ENCODE results near the gene RCC1. TPM values are rescaled to one million over a fixed set of nuclear protein-coding genes. Genes with fewer than 3 reads are reported as not detected.

Gene RCC1
- polyA plus RNA-seq (2013, experiment 1 of 2) = 43.1 TPM
- polyA plus RNA-seq (2013, experiment 2 of 2) = 42.3 TPM

GRCh38 chr1:28505406-28506187 lies at the start of gene RCC1:
TSS of gene RCC1 (plus strand) at chr1:28506043. CDS start at chr1:28529867, 23,824 bp downstream.
- no peak within 1 kb of the TSS for H2BK12ac ChIP-seq (ENCODE audit: low read length)
- H3K4ac ChIP-seq (ENCODE audit: low read length) = no peak within 1 kb of the TSS
- H3K18ac ChIP-seq (ENCODE audit: low read length) = no peak within 1 kb of the TSS
- H3K9me3 ChIP-seq (replicated peaks in 1 of 2; ENCODE audit: control insufficient read depth in 2 of 2, insufficient read depth in 1 of 2, low read depth in 1 of 2, low read length in 2 of 2) = peaks cover 2 to 3% of the 10 kb centered on the region in 2 donors
- H3K23ac ChIP-seq (ENCODE audit: low read depth, low read length, poor library complexity) = peak within 1 kb of the TSS; percentile 17
- peak; percentile 98 for DNase-seq (ENCODE audit: low spot score)
- peak within 1 kb of the TSS; percentile 71 to 91 for H3K4me3 ChIP-seq (ENCODE audit: low read length in 2 of 2)
- H4K91ac ChIP-seq (ENCODE audit: low read depth, low read length, poor library complexity) = no peak within 1 kb of the TSS
- no CpG with 5 or more reads among the region's 41 CpGs for WGBS, 2 donors (ENCODE audit: extremely low coverage in 2 of 2, insufficient read length in 2 of 2, insufficient replicate concordance in 1 of 2)
- no peak within 1 kb of the TSS for H3K14ac ChIP-seq (ENCODE audit: low read length)
- H4K8ac ChIP-seq (ENCODE audit: low read depth, low read length) = no peak within 1 kb of the TSS
- no peak within 1 kb of the TSS for H2BK120ac ChIP-seq (ENCODE audit: low read depth, low read length)
- no peaks in the 10 kb centered on the region for H3K79me1 ChIP-seq (ENCODE audit: low read depth, low read length)
- H3K4me1 ChIP-seq (ENCODE audit: control insufficient read depth in 2 of 2, insufficient read depth in 1 of 2, low read depth in 1 of 2, low read length in 2 of 2) = peaks cover 9 to 19% of the 10 kb centered on the region in 2 donors
- no peak within 1 kb of the TSS for H2BK5ac ChIP-seq (ENCODE audit: low read length)
- no peak within 1 kb of the TSS for H2AK5ac ChIP-seq (ENCODE audit: low read depth, low read length)
- peak within 1 kb of the TSS; percentile 62 for H3K27ac ChIP-seq (replicated peaks; ENCODE audit: low read length)
- no peak within 1 kb of the TSS for H2BK15ac ChIP-seq (ENCODE audit: low read length)
- peak within 1 kb of the TSS; percentile 76 for H3K4me2 ChIP-seq (ENCODE audit: insufficient read depth, low read length, poor library complexity, severe bottlenecking)
- no peaks in the 10 kb centered on the region for H3K27me3 ChIP-seq (ENCODE audit: control insufficient read depth in 3 of 3, insufficient read depth in 3 of 3, low read depth in 1 of 3, low read length in 3 of 3)
- peak within 1 kb of the TSS; percentile 86 for H2AFZ ChIP-seq (ENCODE audit: low read length)
- peaks cover 20 to 39% of the 10 kb centered on the region in 2 donors for H3K36me3 ChIP-seq (replicated peaks in 1 of 2; ENCODE audit: control insufficient read depth in 2 of 2, insufficient read depth in 2 of 2, low read length in 2 of 2)
- H3K9ac ChIP-seq (ENCODE audit: low read depth, low read length, poor library complexity) = peak within 1 kb of the TSS; percentile 83

- WGBS, 2 donors (ENCODE audit: extremely low coverage in 2 of 2, insufficient read length in 2 of 2, insufficient replicate concordance in 1 of 2) = no CpG with 5 or more reads among the region's 5 CpGs
- no peak for DNase-seq (ENCODE audit: low spot score)
- no peaks in the 10 kb centered on the region for H3K27me3 ChIP-seq (ENCODE audit: control insufficient read depth in 3 of 3, insufficient read depth in 3 of 3, low read depth in 1 of 3, low read length in 3 of 3)
- no peak overlapping the region for H2BK12ac ChIP-seq (ENCODE audit: low read length)
- no peaks in the 10 kb centered on the region for H3K9me3 ChIP-seq (replicated peaks in 1 of 2; ENCODE audit: control insufficient read depth in 2 of 2, insufficient read depth in 1 of 2, low read depth in 1 of 2, low read length in 2 of 2)
- no peak overlapping the region for H3K9ac ChIP-seq (ENCODE audit: low read depth, low read length, poor library complexity)
- no peak overlapping the region for H2BK120ac ChIP-seq (ENCODE audit: low read depth, low read length)
- no peak overlapping the region for H2BK15ac ChIP-seq (ENCODE audit: low read length)
- no peak overlapping the region for H3K18ac ChIP-seq (ENCODE audit: low read length)
- no peak overlapping the region for H3K4me2 ChIP-seq (ENCODE audit: insufficient read depth, low read length, poor library complexity, severe bottlenecking)
- H4K8ac ChIP-seq (ENCODE audit: low read depth, low read length) = no peak overlapping the region
- no peak overlapping the region for H3K4ac ChIP-seq (ENCODE audit: low read length)
- no peak overlapping the region for H3K4me3 ChIP-seq (ENCODE audit: low read length in 2 of 2)
- no peak overlapping the region for H4K91ac ChIP-seq (ENCODE audit: low read depth, low read length, poor library complexity)
- no peak overlapping the region for H2AFZ ChIP-seq (ENCODE audit: low read length)
- H3K36me3 ChIP-seq (replicated peaks in 1 of 2; ENCODE audit: control insufficient read depth in 2 of 2, insufficient read depth in 2 of 2, low read length in 2 of 2) = peaks cover 0 to 51% of the 10 kb centered on the region in 2 donors
- H3K23ac ChIP-seq (ENCODE audit: low read depth, low read length, poor library complexity) = no peak overlapping the region
- H3K4me1 ChIP-seq (ENCODE audit: control insufficient read depth in 2 of 2, insufficient read depth in 1 of 2, low read depth in 1 of 2, low read length in 2 of 2) = no peaks in the 10 kb centered on the region
- peaks cover 1% of the 10 kb centered on the region for H3K79me1 ChIP-seq (ENCODE audit: low read depth, low read length)
- H3K14ac ChIP-seq (ENCODE audit: low read length) = no peak overlapping the region
- H2AK5ac ChIP-seq (ENCODE audit: low read depth, low read length) = no peak overlapping the region
- no peak overlapping the region for H2BK5ac ChIP-seq (ENCODE audit: low read length)
- no peak overlapping the region for H3K27ac ChIP-seq (replicated peaks; ENCODE audit: low read length)
Observed at GRCh38 chr1:28456078-28456477, 49.8 kb upstream of the RCC1 start.

- Histone ChIP-seq H2BK120ac (ENCODE audit: low read depth, low read length) (no peak overlapping the region), H2AK5ac (ENCODE audit: low read depth, low read length) (no peak overlapping the region), H3K36me3 (replicated peaks in 1 of 2; ENCODE audit: control insufficient read depth in 2 of 2, insufficient read depth in 2 of 2, low read length in 2 of 2) (peaks cover 0 to 57% of the 10 kb centered on the region in 2 donors), H2AFZ (ENCODE audit: low read length) (no peak overlapping the region), H3K4ac (ENCODE audit: low read length) (no peak overlapping the region), H2BK12ac (ENCODE audit: low read length) (no peak overlapping the region), H4K91ac (ENCODE audit: low read depth, low read length, poor library complexity) (no peak overlapping the region), H3K79me1 (ENCODE audit: low read depth, low read length) (peaks cover 1% of the 10 kb centered on the region), H3K23ac (ENCODE audit: low read depth, low read length, poor library complexity) (no peak overlapping the region), H3K18ac (ENCODE audit: low read length) (no peak overlapping the region), H3K14ac (ENCODE audit: low read length) (no peak overlapping the region), H3K27ac (replicated peaks; ENCODE audit: low read length) (no peak overlapping the region), H3K4me3 (ENCODE audit: low read length in 2 of 2) (no peak overlapping the region), H2BK5ac (ENCODE audit: low read length) (no peak overlapping the region), H3K9ac (ENCODE audit: low read depth, low read length, poor library complexity) (no peak overlapping the region), H3K27me3 (ENCODE audit: control insufficient read depth in 3 of 3, insufficient read depth in 3 of 3, low read depth in 1 of 3, low read length in 3 of 3) (no peaks in the 10 kb centered on the region), H3K9me3 (replicated peaks in 1 of 2; ENCODE audit: control insufficient read depth in 2 of 2, insufficient read depth in 1 of 2, low read depth in 1 of 2, low read length in 2 of 2) (no peaks in the 10 kb centered on the region), H3K4me1 (ENCODE audit: control insufficient read depth in 2 of 2, insufficient read depth in 1 of 2, low read depth in 1 of 2, low read length in 2 of 2) (no peaks in the 10 kb centered on the region), H2BK15ac (ENCODE audit: low read length) (no peak overlapping the region), H4K8ac (ENCODE audit: low read depth, low read length) (no peak overlapping the region), H3K4me2 (ENCODE audit: insufficient read depth, low read length, poor library complexity, severe bottlenecking) (no peak overlapping the region)
- no CpG with 5 or more reads among the region's 1 CpG for WGBS, 2 donors (ENCODE audit: extremely low coverage in 2 of 2, insufficient read length in 2 of 2, insufficient replicate concordance in 1 of 2)
- no peak for DNase-seq (ENCODE audit: low spot score)
Observed at GRCh38 chr1:28457678-28458077, 48.2 kb upstream of the RCC1 start.

Data from neuronal stem cell (in vitro differentiated cells).